ENCODE results near the gene COPS7B. TPM values are rescaled to one million over a fixed set of nuclear protein-coding genes. Genes with fewer than 3 reads are reported as not detected.

Gene COPS7B
- polyA plus RNA-seq, 1 donor: 39.2 TPM

- DNase-seq (ENCODE audit: low read depth): no peak
Measured at GRCh38 chr2:231785822-231786176, 446 bp upstream of the COPS7B start.

DNA sequence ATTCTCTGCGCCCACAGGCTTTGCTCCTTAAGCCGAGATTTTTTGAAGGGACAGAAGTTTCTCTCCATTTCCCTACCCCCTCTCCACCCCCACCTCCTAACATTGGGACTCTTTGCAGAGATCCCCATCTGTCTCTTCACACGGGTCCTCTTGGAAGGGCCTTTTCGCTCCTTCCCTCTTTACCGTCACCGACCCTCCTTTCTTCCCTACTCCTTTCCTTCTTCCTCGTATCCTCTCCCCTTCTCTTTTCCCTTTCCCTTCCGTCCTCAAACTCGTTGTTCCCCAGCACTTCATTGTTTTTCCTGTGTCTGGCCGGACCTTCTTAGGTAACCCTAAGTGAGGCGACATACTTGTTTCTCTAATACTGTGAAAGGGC, 660 bp downstream of the COPS7B start:
- DNase-seq (ENCODE audit: low read depth): no peak

GRCh38 chr2:231791107-231791506, 4.9 kb downstream of the COPS7B start:
- DNase-seq (ENCODE audit: low read depth): no peak

DNA sequence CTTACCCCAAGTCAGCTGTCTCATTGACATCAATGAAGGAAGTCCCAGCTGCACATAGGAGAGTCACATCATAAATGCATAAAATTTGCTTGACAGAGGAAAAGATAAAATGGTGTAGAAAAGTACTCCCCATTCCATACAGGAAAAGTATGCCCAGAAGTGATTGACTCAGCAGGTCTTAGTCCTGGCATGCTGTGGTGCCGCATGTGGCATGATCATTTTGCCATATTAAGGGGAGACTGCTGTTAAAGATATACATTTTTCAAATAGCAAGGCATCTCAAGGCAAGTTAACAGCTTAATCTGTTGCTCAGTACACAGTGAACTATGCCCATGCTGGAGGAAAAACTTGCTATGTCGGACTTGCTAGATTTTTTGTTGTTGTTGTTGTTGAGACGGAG, 8.1 kb downstream of the COPS7B start:
- no peak for DNase-seq (ENCODE audit: low read depth)

DNA sequence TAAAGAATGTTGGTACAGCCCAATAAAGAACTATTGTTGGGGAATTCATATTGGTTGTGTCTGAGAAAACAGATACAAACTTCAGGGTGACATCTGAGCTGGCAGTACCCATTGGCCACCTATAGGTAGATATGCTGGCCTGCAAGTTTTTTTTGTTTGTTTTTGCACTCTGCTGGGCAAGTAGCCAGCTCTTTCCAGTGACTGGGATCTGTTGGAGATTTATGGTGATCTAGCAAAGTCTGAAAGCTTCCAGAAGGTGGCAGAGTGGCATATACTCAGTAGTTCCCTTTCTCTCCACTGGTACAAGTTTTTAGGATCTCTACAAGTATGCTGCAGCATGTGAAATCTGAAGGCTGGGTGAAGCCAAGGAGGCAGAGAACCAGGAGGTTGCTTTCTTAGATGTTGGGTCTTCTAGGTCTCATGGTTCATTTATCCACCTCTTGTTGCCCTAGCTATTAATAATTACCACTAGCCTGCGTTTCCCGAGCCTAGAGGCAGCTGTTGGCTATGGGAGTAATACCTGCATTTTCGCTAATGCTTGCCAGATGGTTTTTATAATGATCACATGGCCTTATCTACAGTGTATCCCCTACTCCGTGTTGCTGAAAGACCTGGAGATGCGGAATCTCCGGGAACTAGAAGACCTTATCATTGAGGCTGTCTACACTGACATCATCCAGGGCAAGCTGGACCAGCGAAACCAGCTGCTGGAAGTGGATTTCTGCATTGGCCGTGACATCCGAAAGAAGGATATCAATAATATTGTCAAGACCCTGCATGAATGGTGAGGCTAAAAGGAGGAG, 9.5 kb downstream of the COPS7B start:
- no peak for DNase-seq (ENCODE audit: low read depth)

DNA sequence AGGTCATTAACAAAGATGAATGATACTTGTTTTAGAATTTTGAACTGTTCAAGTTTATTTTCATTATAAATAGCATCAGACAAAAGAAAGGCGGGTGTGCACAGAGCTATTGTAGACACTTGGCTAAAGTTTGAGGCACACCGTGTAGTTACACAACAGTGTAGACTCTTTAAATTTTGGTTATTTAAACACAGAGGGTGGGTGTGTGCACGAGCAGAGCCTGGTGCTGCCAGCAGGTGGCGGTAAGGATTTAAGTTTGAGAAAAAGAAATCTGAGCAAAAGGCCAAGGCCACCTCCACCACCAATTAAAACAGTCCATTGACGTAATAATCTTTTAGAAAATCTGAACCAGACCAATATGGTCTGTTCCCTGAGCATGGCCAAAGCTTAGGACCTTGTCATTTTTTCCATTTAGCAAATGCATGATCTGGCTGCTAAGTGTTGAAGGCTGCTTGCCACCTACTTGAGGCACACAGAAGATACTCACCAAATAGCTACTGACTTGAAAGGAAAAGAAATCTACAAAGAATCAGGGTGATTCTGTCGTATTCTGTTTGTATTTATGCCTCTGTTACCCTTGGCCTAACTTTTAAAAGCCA, 14.3 kb downstream of the COPS7B start:
- DNase-seq (ENCODE audit: low read depth): no peak

- no peak for DNase-seq (ENCODE audit: low read depth)
Measured at GRCh38 chr2:231803501-231804138, 17.4 kb downstream of the COPS7B start.

DNA sequence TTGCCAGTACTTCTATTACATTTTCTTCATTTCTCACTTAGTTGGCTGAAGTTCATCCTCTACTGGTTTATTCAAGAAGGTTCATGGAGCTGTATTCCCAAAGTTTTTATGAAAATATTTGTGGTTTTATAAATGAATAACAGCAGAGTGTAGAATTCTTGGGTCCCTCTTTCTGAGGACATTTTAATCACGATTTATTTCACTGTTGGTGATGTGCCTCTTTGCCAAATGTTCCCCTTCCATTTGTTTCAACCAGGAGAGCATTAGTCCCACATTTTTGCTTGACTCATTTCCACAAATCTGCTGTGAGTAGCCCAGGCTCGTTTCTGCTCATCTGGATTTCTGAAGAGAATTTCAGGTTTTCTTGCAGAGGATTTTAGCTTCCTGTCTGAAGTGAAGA, 20.8 kb downstream of the COPS7B start:
- DNase-seq (ENCODE audit: low read depth): no peak

- no peak for DNase-seq (ENCODE audit: low read depth)
Measured at GRCh38 chr2:231810905-231811304, 24.7 kb downstream of the COPS7B start.

- no peak for DNase-seq (ENCODE audit: low read depth)
Measured at GRCh38 chr2:231816327-231817026, 30.2 kb downstream of the COPS7B start.

DNA sequence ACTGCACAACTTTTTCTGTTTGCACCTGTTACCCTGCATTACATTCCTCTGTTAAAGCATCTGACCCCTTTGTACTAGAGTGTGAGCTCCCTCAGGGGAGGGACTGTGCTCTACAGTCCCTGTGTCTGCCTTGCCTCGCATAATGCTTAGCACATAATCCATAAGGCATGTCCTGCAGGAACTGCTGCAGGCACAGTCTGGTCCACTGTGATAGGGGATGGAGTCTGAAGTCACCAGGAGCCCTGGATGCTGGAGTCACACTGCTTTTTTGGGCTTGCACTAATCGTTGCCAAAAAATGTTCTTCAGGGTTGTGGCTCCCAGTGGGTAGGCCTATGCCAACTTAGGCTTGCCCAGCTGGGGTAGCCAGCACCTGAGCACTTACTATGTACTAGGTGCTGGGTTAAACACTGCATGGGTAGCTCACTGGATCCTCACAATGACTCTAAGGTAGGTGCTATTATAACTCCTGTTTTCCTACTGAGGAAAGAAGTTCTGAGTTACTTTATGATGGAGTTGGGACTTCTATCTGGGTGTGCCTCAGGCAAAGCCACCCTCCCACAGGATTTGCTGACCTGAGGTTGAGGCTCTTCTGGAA, 33.3 kb downstream of the COPS7B start:
- no peak for DNase-seq (ENCODE audit: low read depth)

DNA sequence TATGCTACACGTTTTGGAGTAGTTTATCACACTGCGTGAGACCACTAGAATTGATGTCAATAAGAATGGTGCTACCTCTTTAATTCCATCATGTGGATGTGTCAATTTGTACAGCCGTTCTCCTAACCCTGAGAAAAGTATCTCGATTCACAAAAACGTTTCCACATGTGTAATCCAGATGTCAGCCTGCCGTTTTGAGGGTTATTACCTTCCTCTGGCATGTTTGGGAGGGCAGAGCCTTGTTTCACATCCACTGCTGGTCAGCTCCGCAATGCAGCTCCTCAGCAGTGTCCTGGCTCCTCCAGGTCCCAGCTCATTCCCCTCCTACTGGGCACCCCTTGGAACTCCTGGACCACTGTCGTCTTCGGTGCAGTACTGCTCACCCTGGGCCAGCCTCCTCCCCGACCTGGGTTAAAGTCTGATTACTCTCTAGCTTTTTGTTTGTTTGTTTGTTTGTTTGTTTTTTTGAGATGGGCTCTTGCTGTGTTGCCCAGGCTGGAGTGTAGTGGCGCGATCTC, 34.6 kb downstream of the COPS7B start:
- no peak for DNase-seq (ENCODE audit: low read depth)

DNA sequence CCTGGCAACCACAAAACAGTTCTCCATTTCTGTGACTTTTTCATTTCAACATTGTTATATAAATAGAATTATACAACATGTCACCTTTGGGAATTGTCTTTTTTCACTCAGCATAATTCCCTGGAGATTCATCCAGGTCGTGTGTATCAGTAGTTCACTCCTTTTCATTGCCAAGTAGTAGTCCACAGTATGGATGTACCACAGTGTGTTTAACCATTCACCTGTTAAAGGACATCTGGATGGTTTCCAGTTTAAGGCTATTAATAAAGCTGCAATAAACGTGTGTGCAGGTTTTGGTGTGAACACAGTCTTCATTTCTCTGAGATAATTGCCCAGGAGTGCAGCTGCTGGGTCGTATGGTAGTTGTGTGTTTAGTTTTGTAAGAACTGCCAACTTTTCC, 35.7 kb downstream of the COPS7B start:
- no peak for DNase-seq (ENCODE audit: low read depth)

GRCh38 chr2:231853105-231853504, 66.9 kb downstream of the COPS7B start:
- DNase-seq (ENCODE audit: low read depth): no peak

- DNase-seq (ENCODE audit: low read depth): no peak
Measured at GRCh38 chr2:231854616-231855125, 68.4 kb downstream of the COPS7B start.

DNA sequence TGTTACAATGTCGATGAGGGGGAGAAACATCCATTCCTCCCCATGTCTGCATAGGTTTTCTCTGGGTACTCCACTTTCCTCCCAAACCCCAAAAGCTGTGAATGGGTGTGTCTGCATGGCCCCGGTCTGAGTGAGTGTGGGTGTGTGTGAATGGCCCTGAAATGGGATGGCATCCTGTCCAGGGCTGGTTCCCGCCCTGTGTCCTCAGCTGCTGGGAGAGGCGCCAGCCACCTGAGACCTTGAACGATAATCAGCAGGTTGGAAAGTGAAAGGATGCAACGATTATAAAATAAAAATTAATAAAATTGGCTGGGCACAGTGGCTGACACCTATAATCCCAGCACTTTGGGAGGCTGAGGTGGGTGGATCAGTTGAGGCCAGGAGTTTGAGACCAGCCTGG, 70.7 kb downstream of the COPS7B start:
- DNase-seq (ENCODE audit: low read depth): no peak

Other genes with a start within 250 kb of the COPS7B start
- gene TEX44, start 193.6 kb upstream of the COPS7B start, polyA plus RNA-seq (ENCODE audit: insufficient read length): not detected
- gene PTMA, start 77.9 kb upstream of the COPS7B start, polyA plus RNA-seq (ENCODE audit: insufficient read length): 486 TPM
- gene PDE6D, start 5.2 kb upstream of the COPS7B start, polyA plus RNA-seq (ENCODE audit: insufficient read length): 17.8 TPM
- 1.8 TPM for gene NPPC, start 140.0 kb downstream of the COPS7B start, polyA plus RNA-seq (ENCODE audit: insufficient read length)
- 21.1 TPM for gene DIS3L2, start 175.3 kb downstream of the COPS7B start, polyA plus RNA-seq (ENCODE audit: insufficient read length)